HS-5 (cell line): ENCODE results near the gene APOC3.
A peak's percentile ranks its signal among the peaks of the same experiment; 100 is the strongest.

Source experiments
- DNase-seq: peaks from one replicate; pipeline ENCODE4 v3.0.0-alpha.2; 2012; ENCODE audit warnings: low read depth

APOC3 gene

DNA sequence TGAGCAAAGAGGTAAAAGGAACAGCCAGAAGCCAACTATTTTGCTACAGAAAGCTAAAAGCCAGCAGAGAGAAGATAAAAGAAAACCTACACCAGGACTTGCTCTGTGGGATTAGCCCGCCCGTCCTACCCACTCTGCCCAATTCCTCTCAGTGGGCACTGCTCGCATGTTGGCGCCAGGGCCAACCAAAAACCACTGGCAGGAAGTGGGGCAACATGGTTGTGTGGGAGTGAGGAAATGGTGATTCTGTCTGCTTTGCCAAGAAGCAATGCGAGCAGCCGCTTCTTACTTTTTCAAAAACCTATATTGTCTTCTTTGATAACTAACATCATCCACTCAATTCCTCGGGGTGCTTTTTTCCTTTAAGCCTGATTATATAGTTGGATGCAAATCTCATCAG is 21.9 kb downstream of the APOC3 start:
- no peak for DNase-seq

DNA sequence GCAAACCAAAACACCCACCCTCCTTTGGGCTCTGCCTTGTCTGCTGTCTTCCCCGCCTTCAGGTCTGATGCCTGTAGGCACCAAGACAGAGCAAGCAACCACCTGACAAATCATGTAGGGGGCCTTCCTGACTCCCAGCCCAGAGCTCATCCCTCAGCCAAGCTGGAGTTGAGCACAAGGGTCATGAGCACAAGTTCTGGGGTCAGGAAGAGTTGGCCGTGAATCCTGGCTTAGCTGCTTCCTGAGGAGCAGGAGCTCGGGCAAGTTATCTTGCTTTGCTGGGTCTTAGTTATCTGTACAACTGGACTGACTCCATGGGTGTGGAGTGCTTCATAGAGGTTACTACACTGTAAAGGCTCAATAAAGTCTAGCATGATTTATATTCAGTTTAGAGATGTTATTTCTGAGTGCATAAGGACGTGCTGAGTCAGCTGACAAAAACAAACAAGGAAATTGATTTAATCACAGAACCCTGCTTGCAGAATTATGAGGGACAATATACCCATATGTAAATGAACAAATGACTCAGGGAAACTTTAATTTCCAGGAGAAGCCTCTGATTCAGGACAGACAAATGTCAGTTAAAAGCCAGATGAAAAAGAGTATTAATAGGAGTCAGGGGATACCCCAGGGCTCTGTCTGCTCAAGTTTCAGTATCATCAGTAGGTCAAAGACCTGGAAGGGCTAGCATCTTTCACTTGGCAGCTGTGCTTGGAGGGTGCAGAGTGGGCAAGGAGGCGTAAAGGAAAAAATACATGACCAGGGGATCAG is 22.7 kb downstream of the APOC3 start:
- no peak for DNase-seq

DNA sequence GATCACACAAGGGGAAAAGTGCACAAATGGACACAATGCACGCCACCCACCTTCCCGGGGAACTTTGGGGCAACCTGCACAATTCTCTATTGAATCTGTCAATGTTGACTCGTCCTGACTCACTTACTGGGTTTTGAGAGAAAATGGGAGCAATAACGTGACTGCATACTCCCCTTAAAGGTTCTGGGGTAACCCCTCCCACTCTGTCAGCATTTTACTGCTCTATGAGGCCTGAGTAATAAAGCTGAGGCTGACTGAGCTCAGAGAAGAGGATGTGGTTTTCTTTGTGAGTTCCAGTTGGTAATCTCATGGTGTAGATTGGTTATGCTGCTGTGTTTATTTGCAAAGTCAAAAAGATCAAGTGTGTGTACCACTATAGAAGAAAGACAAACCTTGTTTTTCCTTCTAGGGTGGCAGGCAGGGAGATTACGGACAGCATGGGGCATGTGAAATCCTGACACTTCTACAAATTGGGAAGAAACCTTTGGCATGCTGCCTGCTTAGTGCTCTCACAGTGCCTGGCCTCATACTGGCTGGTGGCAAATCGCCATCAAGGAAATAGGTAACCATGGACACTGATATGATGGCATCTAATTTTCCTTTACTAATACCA is 23.9 kb downstream of the APOC3 start:
- peak; percentile 90 for DNase-seq

DNA sequence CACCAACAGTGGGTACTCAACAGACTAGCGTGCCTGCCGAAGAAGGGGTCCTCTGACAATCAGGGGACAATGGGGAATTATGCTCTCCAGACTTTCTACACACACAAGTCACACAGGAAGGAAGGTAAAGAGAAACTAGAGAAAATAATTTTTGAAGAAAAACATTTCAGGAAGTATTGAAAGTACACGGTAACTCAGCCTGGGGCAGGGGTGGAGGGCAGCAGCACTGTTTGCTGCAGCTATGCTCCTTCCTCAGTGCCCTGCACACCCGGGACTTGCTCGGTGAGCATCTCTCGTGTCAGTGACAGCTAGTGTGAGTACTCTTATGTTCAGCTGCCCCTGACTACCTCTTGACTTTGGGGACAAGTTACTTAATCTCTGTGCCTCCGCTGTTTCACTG is 25.7 kb downstream of the APOC3 start:
- no peak for DNase-seq

DNA sequence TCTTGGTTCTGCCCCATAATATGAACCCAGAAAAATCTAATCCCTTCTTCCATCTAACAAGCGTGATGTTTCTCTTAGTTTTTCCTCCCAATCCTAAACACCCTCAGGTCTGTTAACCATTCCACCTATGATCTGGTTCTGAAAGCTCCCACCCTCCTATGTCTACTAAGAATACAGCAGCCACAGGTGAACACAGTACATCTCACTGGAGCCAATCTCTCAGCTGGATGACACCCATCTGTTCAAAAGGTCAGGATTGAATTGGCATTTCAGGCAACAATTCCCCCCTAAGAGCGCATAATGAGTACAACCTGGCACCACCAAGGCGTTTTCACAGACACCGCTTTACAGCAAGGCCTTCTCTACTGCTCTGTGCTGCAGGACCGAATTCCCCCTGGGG is 26.7 kb downstream of the APOC3 start:
- no peak for DNase-seq

DNA sequence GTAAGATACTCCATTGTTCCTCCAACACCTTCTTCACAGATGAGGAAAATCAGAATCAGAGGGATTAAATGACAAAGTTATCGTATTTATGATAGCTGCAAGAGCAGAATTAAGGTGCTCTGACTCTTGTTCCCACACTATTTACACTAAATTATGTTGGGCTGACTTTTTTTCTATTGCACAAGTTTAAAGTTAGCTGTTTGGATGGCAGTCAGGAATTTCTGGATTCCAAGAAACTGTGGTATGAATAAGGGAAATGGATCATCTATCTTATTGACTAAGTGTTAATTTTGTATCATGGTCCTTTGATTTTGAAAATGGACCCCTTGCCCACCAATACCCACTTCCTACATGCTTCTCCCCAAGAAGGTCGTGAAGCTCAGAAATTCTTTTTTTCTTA is 27.6 kb downstream of the APOC3 start:
- no peak for DNase-seq

DNA sequence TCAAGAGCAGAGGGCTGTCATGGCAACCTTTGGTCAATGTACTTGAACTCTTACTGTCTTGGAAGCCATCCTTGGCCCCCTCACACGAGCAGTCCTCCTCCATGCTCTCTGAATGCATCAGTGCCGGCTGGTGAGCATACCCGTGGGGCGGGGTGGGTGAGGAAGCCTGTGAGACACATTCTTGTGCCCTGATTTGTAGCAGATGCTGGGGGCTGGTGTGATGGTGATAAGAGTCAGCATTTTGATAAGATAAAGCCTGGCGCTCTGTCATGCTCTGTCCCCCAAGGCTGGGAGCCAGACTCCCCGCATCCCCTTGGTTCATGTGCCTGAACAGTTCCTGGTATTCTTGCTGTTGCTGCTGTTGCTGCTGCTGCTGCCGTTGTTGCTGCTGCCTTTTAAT is 28.2 kb downstream of the APOC3 start:
- no peak for DNase-seq

DNA sequence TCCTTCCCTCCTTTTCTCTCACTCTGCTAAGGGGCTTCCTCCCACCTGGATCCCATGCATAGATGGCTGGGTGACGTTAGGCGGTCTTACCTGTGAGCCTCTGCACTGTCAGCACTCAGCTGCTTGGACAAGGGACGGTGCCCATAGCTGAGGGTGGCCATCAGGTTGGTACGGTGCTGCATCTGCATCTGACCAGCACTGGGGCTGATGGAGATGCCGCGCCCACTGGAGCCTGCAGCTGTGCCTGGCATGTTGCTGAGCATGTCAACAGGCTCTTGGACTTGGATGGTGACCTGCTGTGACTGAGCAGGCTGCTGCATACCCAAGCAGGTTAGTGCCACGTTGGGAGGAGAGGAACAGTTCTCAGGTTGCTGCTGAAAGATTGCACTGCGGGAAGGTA is 29.5 kb downstream of the APOC3 start:
- no peak for DNase-seq

DNA sequence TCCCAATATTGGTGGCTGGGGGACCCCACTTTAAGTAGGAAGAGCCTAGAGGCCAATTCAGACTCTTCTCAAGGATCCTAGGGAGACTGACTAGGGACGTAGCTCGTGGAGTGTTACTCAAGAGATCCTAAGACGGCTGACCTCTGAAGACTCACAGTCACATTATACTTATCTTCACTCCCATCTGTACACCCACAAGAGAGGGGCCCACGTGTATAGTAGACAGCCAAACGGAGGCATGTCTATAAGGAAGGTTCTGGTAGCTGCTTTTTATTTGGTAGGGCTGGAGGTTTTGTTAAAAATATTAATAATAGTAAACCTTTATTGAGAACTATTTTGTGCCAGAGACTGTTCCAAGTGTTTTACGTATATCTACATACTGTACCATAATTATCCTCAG is 30.6 kb downstream of the APOC3 start:
- DNase-seq: no peak

DNA sequence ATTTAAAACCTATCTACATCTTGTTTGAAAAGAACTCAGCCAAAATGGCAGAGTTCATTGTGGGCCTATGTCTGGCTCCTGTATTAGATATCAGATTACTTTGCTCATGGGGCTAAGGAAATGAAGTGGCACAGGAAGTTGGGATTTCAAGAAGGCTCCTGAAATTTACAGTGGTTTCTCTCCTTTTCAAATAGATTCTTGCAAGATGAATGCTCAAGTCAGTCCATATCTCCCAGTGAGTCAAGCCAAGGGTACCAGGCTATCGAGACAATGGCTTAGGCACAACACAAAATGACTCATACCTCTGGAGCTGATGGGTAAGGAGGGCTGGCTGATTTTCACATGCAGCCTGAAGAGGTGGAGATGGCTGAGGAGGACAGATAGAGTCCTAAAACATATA is 31.8 kb downstream of the APOC3 start:
- DNase-seq: peak; percentile 84

DNA sequence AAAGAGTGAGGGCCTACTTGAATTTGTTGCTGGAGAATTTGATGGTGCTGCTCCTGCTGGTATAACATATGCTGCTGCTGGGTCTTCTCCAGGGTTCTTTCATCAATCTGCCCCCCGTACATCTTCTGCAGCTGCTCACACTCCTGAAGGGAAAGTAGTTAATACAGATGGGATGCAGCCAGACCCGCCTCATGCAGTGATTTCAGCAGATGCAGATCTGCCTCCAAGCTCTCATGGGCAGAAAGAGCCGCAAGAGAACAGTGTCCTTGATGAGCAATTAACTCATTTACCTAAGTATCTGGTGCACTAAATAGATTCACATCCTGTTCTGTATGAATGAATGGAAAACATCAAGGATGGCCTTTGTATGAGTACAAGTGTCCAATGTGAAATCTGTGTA is 32.5 kb downstream of the APOC3 start:
- no peak for DNase-seq

DNA sequence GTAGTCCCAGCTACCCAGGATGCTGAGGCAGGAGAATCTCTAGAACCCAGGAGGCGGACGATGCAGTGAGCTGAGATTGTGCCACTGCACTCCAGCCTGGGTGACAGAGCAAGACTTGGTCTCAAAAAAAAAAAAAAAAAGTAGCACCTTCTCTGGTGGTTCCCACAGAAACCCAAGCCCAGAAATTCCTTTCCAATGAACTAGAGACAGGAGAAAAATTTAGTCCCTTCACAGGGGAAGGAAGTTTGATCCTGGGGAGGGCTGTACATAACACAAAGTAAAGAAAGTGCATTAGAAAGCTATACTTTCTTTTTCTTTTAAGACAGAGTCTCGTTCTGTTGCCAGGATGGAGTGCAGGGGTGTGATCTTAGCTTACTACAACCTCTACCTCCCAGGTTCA is 33.2 kb downstream of the APOC3 start:
- DNase-seq: no peak

DNA sequence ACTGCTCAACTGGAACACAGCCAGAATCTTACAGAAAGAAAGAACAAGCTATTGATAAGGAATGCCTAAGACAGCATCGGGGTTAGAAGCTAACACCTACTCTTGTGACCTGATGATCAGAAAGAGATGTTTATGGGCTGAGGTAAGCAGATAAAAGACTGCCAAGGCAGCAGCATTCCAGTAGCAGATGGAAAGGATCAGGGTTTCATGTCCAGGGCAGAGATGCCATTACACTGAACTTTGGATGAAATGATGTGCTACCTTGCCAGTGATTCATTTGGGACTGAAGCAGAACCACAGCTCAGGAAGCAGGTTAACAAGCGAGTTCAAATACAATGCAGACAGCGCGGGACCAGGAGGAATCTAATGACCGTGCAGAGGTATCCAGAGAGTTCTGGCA is 34.8 kb downstream of the APOC3 start:
- no peak for DNase-seq

DNA sequence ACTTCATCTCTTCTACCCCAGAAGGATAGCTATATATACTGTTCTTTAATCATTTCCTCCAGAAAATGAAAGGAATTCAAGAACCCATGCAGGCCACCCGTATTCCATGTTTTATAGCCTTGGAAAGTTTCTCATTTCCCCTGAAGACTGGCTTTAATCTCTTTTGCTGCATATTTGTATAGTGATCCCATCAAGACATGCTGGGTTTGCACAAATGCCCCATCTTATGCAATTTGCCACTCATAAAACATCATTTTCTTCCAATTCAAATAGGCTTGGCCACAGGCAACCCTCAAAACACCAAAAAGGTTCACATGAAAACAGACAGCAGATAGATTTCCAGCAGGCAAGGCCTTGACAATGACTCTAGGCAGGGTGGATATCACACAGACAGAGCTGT is 36.0 kb downstream of the APOC3 start:
- peak; percentile 41 for DNase-seq

DNA sequence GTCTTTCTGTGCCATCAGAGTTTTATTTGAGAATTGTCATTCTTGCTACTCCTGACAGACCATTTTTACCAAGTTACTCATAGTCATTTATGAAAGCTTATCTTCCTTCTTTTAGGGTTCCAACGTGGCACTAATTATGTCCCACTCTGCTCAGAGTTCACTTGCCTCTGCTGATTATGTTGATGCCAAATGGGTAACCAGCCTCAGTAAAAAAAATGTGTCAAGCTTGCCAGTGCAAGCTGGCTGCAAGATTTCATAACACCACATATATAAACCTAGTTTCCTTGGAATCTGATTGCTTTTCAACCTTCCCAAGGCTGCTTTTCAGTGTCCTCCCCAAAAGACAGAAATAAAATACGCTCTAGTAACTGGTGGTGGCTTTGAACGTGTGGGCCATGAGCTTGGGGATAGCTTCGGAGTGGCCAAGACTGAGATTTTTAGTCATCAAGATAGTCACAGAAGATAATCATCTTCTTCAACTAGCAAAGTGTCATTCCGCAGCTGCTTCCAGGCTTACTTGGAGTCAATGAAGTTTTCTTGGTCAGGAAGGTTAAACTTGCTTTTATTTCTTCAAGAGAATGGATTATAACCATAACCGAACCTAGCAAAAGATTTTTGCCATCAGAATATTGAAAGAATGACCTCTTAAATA is 37.2 kb downstream of the APOC3 start:
- DNase-seq: no peak

DNA sequence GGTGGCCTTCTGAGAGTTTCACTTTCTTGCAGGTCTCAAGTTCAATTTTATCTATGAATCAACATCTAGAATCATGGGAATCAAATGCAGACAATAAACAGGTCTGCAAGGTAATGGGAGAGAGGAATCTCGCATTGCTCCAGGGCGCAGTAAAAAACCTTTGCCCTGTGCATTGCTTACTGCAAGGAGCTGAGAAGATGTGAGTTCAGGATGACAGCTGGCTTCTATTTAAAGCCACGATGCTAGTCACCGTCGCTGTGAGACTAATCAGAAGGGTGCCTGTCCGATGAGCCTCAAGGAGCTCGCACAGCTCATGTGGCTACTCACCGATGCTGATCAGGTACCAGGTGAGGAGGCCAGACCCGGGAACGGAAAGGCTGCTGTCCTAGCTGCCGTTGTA is 37.9 kb downstream of the APOC3 start:
- DNase-seq: no peak

DNA sequence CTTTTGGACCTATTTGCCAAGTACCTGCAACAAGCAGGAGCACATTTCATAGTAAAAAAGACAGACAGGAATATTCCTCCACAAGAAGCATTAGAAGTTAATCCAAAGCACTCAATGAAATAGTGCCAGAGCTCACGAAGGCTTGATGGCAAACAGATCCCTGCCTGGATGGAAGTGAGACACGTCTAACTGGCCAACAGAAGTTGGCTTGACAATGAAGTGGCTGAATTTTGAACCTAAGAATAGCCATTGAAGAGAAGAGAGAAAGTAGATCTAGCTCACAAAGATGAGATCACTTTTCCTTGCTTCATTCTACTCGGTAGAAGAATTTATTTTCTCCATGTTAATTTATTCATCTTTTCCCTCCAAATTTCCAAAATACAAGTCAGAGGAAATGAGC is 38.4 kb downstream of the APOC3 start:
- no peak for DNase-seq

DNA sequence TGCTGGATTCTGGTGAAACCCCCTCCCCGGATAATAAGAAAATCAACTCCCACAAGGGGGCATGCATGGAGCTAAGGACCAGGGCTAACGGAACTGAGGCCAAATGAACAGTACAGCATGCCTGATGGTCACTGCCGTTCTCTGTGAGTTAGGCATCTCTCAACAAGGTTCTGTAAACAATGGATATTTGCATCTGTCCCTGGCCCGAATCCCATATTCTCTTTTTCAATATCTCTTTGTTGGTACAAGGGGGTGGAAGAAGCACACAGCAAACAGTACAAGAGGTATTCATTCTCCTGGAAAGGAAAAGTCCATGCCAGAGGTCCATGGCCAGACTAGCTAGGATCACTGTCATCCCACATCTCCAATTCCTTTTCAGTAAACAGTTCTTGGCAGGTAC is 39.9 kb downstream of the APOC3 start:
- DNase-seq: no peak

DNA sequence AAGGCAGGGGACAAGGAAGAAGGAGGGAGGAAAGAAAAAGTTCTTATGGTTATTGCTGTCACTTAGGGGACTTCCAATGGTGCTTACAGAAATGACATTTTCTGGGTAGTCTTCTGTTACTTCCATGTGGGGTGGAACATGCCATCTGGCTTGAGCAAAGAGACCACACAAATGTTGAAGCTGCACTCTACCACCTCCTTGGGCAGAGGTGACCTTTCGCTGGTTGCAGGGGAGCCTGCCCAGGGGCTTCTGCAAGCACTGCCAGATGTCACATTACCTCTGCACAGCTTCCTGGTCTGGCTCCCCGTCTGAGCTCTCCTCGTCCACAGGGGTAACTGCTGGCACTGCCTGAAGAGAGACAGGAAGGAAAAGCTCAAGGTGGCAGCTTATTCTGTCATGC is 40.3 kb downstream of the APOC3 start:
- no peak for DNase-seq

DNA sequence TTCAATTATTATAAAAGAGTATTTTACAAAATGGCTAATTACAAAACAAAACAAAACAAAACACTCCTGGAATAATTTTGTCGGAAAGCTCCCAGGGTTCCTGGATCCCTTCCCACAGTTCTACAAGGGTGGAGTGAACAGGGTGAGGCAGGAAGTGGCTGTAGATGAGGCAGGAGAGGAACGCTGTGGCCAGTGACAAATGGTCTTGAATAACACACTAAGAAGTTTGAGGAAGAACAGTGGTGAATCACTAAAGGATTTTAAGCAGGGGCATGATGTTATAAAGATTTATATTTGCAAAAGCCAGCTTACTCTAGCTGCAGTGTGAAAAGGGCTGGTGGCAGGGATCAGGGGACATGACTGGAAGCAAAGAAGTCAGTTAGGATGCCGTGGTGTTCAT is 41.5 kb downstream of the APOC3 start:
- DNase-seq: peak; percentile 78

DNA sequence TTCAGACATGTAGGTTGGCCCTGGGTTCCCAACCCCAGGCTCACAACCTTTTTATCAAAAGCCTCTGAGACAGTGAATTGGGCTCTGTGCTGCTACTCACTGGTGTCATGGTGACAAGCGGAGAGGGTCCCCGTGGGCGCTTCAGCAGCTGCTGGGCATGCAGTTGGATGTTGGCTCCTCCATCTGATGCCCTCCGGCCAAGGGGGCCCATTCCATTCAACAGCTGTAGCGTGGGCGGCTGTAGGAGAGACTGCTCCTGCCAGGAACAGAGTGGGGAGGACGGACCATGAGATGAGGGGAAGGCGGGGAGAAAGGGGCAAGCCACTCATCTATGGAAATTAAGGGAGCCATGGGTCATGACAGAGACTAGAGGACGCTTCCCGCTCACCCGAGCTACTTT is 43.7 kb downstream of the APOC3 start:
- DNase-seq: no peak

DNA sequence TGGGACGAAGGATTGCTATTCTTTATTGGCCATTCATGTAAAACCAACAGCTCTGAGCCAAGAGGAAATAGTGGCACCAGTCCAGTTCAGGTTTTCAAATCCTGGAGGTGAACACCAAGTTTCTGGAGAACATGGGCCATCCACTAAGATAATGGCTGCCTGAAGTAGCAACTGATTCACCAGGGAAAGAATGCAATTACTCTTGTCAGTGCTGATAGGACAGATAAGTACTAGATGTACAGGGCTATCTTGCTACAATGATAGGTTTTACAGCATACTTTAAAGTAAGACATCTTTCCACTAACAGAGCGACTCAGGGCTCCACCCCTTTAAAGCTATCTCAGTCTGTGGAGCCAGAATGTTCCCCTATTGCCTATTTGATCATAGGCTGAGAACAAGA is 44.5 kb downstream of the APOC3 start:
- no peak for DNase-seq

DNA sequence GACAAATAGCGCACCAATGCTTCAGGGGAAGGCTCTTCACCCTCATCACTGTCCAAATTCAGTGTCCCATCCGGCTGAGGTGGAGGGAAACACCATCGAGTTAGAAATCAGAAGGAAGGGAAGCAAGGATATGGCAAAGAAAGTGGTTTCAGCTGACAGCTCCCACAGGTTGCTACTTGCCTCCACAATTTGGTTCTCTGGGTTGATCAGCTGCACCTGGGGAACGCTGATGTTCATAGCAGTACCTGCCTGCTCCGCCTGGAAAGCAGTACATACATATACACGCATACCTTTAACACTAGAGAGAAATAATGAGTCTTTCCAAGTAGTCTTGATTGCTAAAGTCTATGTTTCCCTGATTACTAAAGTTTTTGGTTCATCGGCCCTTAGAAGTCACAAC is 45.5 kb downstream of the APOC3 start:
- no peak for DNase-seq

DNA sequence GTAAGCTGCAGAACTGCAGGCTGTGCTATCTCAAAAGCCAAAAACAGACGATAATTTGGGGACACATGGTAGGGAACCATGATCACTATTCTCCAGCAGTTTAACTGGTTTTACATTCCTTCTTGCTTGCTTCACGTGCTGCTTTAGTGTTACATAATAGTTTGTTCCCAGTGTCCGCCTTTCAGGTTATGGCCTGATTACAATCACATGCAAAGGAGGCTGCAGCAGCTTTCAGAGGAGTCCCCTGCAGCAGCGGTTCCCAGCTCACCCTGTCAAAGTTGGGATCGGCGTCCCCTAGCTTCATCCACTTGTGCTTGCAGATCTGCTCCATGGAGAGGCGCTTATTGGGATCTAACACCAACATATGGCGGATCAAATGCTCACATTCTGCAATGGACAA is 46.9 kb downstream of the APOC3 start:
- no peak for DNase-seq
